HEK293 (cell line): Measurements from ENCODE around the gene EFHC1.

ENCODE experiments used
- CTCF ChIA-PET: fragments of 350-600 bp; formaldehyde crosslinking; extraction: SDS; loops from one replicate; lab custom pipeline; 2021; ENCODE audit warnings: antibody characterized with exemption; lab: Yijun Ruan, JAX
- POLR2A ChIA-PET: fragments of 300-600 bp; formaldehyde crosslinking; extraction: SDS; loops from one replicate; lab custom pipeline; 2020; ENCODE audit warnings: antibody characterized with exemption, inconsistent platforms; lab: Yijun Ruan, JAX
- H3K27ac ChIP-seq: fragments of 200-500 bp; sonication (Bioruptor generic); 2 replicates; pipeline ENCODE4 v1.5.1; 2014; ENCODE audit warnings: low read depth, low read length, control low read depth, inconsistent platforms; ENCODE audit errors: extremely low read depth
- H3K36me3 ChIP-seq, 2 experiments: fragments of 200-500 bp in 1 of 2; sonication (Bioruptor generic) in 1 of 2; 1 replicate in 1 of 2; 2 replicates in 1 of 2; pipeline ENCODE4 v1.5.1; 2014 to 2017; ENCODE audit warnings: inconsistent platforms in 2 of 2, low read length in 2 of 2; ENCODE audit not compliant: control insufficient read depth in 2 of 2, insufficient read depth in 1 of 2
- H3K4me1 ChIP-seq: fragments of 200-500 bp; sonication (Bioruptor generic); 2 replicates; pipeline ENCODE4 v1.5.1; 2014; ENCODE audit warnings: mild to moderate bottlenecking, low read length, inconsistent platforms; ENCODE audit not compliant: control insufficient read depth, insufficient read depth
- H3K4me3 ChIP-seq: 2 replicates; pipeline ENCODE4 v1.5.1; 2011; ENCODE audit warnings: low read depth, mild to moderate bottlenecking, control low read depth, low read length, moderate library complexity
- H3K9me3 ChIP-seq: fragments of 200-500 bp; sonication (Bioruptor generic); 2 replicates; pipeline ENCODE4 v1.5.1; 2014; ENCODE audit warnings: low read depth, low read length, inconsistent platforms; ENCODE audit not compliant: control insufficient read depth, insufficient read depth
- GLI2 ChIP-seq: fragments of 450-650 bp; formaldehyde crosslinking; IDR thresholded peaks from 2 replicates; pipeline ENCODE4; 2017; ENCODE audit warnings: missing biosample characterization, missing genetic modification characterization, low read depth, borderline replicate concordance
- GLI4 ChIP-seq: fragments of 450-650 bp; formaldehyde crosslinking; IDR thresholded peaks from 2 replicates; pipeline ENCODE4 v1.5.1; 2016; ENCODE audit warnings: missing biosample characterization, missing genetic modification characterization
- KLF1 ChIP-seq: fragments of 450-650 bp; formaldehyde crosslinking; IDR thresholded peaks from 2 replicates; pipeline ENCODE4 v1.5.1; 2016; ENCODE audit warnings: missing biosample characterization, missing genetic modification characterization
- MYNN ChIP-seq: fragments of 450-650 bp; formaldehyde crosslinking; IDR thresholded peaks from 2 replicates; pipeline ENCODE4 v1.5.1; 2016; ENCODE audit warnings: missing biosample characterization, missing genetic modification characterization, borderline replicate concordance
- PATZ1 ChIP-seq: fragments of 450-650 bp; formaldehyde crosslinking; IDR thresholded peaks from 2 replicates; pipeline ENCODE4 v1.5.1; 2016; ENCODE audit warnings: missing biosample characterization, missing genetic modification characterization
- PRDM4 ChIP-seq: fragments of 450-650 bp; formaldehyde crosslinking; IDR thresholded peaks from 2 replicates; pipeline ENCODE4 v1.5.1; 2017; ENCODE audit warnings: missing biosample characterization, missing genetic modification characterization
- ZNF138 ChIP-seq: fragments of 450-650 bp; formaldehyde crosslinking; IDR thresholded peaks from 2 replicates; pipeline ENCODE4 v1.5.1; 2016; ENCODE audit warnings: missing biosample characterization, missing genetic modification characterization, borderline replicate concordance
- ZNF292 ChIP-seq: fragments of 450-650 bp; formaldehyde crosslinking; IDR thresholded peaks from 2 replicates; pipeline ENCODE4 v1.5.1; 2016; ENCODE audit warnings: low read depth, missing biosample characterization, missing genetic modification characterization, borderline replicate concordance
- ZNF518A ChIP-seq: fragments of 450-650 bp; formaldehyde crosslinking; conservative IDR thresholded peaks from 2 replicates; pipeline ENCODE4 v1.5.1; 2016; ENCODE audit warnings: low read depth, missing biosample characterization, missing genetic modification characterization
- ZNF544 ChIP-seq: fragments of 450-650 bp; formaldehyde crosslinking; IDR thresholded peaks from 2 replicates; pipeline ENCODE4 v1.5.0; 2017; ENCODE audit warnings: missing biosample characterization, missing genetic modification characterization
- ZNF585B ChIP-seq: fragments of 450-650 bp; formaldehyde crosslinking; IDR thresholded peaks from 2 replicates; pipeline ENCODE4 v1.5.1; 2016; ENCODE audit warnings: missing biosample characterization, missing genetic modification characterization
- ZNF639 ChIP-seq: fragments of 450-650 bp; formaldehyde crosslinking; IDR thresholded peaks from 2 replicates; pipeline ENCODE4 v1.5.1; 2016; ENCODE audit warnings: missing biosample characterization, missing genetic modification characterization
- ZNF670 ChIP-seq: fragments of 450-650 bp; formaldehyde crosslinking; IDR thresholded peaks from 2 replicates; pipeline ENCODE4 v1.5.1; 2016; ENCODE audit warnings: missing biosample characterization, missing genetic modification characterization, low read depth
- ZNF701 ChIP-seq: fragments of 450-650 bp; formaldehyde crosslinking; IDR thresholded peaks from 2 replicates; pipeline ENCODE4 v1.5.1; 2016; ENCODE audit warnings: missing biosample characterization, missing genetic modification characterization
- ZNF76 ChIP-seq: fragments of 450-650 bp; formaldehyde crosslinking; IDR thresholded peaks from 2 replicates; pipeline ENCODE4; 2016; ENCODE audit warnings: low read depth, missing biosample characterization, missing genetic modification characterization, borderline replicate concordance
- ZNF791 ChIP-seq: fragments of 450-650 bp; formaldehyde crosslinking; IDR thresholded peaks from 2 replicates; pipeline ENCODE4 v1.5.1; 2016; ENCODE audit warnings: missing biosample characterization, missing genetic modification characterization
- ZNF792 ChIP-seq: fragments of 450-650 bp; formaldehyde crosslinking; IDR thresholded peaks from 2 replicates; pipeline ENCODE4 v1.5.1; 2016; ENCODE audit warnings: missing biosample characterization, missing genetic modification characterization
- ZXDB ChIP-seq: fragments of 450-650 bp; formaldehyde crosslinking; IDR thresholded peaks from 2 replicates; pipeline ENCODE4 v1.5.1; 2016; ENCODE audit warnings: missing biosample characterization, missing genetic modification characterization

EFHC1 gene

GRCh38 chr6:52535711-52536423 lies 115.7 kb downstream of the EFHC1 start:
- no peaks in the 10 kb centered on the region for H3K9me3 ChIP-seq
- no peak overlapping the region for H3K4me3 ChIP-seq
- H3K4me1 ChIP-seq, result no peaks in the 10 kb centered on the region
- CTCF ChIA-PET, result interaction anchor here (0.6 to 1.7 kb wide), 5 partner anchors 9 to 63 kb away, joined by 3 read pairs; no protein-coding TSS in a partner anchor
- POLR2A ChIA-PET, result interaction anchor here (0.7 to 1.5 kb wide), 3 partner anchors 12 to 18 kb away, joined by 3 read pairs; no protein-coding TSS in a partner anchor
- TF ChIP-seq ZNF518A (tag by site-specific recombination), result no peak
- TF ChIP-seq GLI2 (tag by site-specific recombination), result no peak
- no peak for TF ChIP-seq ZNF585B (tag by site-specific recombination)
- TF ChIP-seq ZNF76, result no peak
- no peak for TF ChIP-seq ZNF292 (tag by site-specific recombination)
- TF ChIP-seq ZNF701 (tag by site-specific recombination), result no peak
- no peak for TF ChIP-seq ZNF792
- TF ChIP-seq ZXDB (tag by site-specific recombination), result no peak
- no peak for TF ChIP-seq KLF1 (tag by site-specific recombination)
- TF ChIP-seq PATZ1 (tag by site-specific recombination), result no peak
- TF ChIP-seq, all 188 proteins: peak for 0
- peaks cover 0 to 11% of the 10 kb centered on the region in 2 experiments; a peak in 1 of 3 replicates for H3K36me3 ChIP-seq
- H3K27ac ChIP-seq, result no peak overlapping the region

- H3K9me3 ChIP-seq, result no peaks in the 10 kb centered on the region
- TF ChIP-seq ZNF544 (tag by site-specific recombination), result no peak
- no peak for TF ChIP-seq ZNF639 (tag by site-specific recombination)
- no peak for TF ChIP-seq ZNF791 (tag by site-specific recombination)
- TF ChIP-seq ZNF670, result no peak
- TF ChIP-seq MYNN (tag by site-specific recombination), result no peak
- no peak for TF ChIP-seq GLI4
- no peak for TF ChIP-seq ZNF701 (tag by site-specific recombination)
- TF ChIP-seq ZNF138 (tag by site-specific recombination), result no peak
- no peak for TF ChIP-seq ZXDB (tag by site-specific recombination)
- TF ChIP-seq PRDM4 (tag by site-specific recombination), result no peak
- TF ChIP-seq, all 188 proteins: peak for 0
- ChIA-PET CTCF (interaction anchor here (0.6 to 1.7 kb wide), 4 partner anchors 15 to 62 kb away, joined by 3 read pairs; no protein-coding TSS in a partner anchor), POLR2A (interaction anchor here (1.5 kb wide), 1 partner anchor 13 kb away, joined by 3 read pairs; no protein-coding TSS in a partner anchor)
- Histone ChIP-seq H3K4me3 (no peak overlapping the region), H3K4me1 (no peaks in the 10 kb centered on the region), H3K36me3 (peaks cover 0 to 11% of the 10 kb centered on the region in 2 experiments; a peak in 1 of 3 replicates), H3K27ac (no peak overlapping the region)
Observed at GRCh38 chr6:52536424-52536916, 116.3 kb downstream of the EFHC1 start.
